HEK293 (cell line): ENCODE measurements around the gene INSYN2B.

ENCODE experiments used
- CTCF ChIA-PET: fragments of 350-600 bp; formaldehyde crosslinking; extraction: SDS; loops from one replicate; lab custom pipeline; 2021; ENCODE audit warnings: antibody characterized with exemption; lab: Yijun Ruan, JAX
- POLR2A ChIA-PET: fragments of 300-600 bp; formaldehyde crosslinking; extraction: SDS; loops from one replicate; lab custom pipeline; 2020; ENCODE audit warnings: antibody characterized with exemption, inconsistent platforms; lab: Yijun Ruan, JAX
- H3K27ac ChIP-seq: fragments of 200-500 bp; sonication (Bioruptor generic); 2 replicates; pipeline ENCODE4 v1.5.1; 2014; ENCODE audit warnings: low read depth, low read length, control low read depth, inconsistent platforms; ENCODE audit errors: extremely low read depth
- H3K36me3 ChIP-seq, 2 experiments: fragments of 200-500 bp in 1 of 2; sonication (Bioruptor generic) in 1 of 2; 1 replicate in 1 of 2; 2 replicates in 1 of 2; pipeline ENCODE4 v1.5.1; 2014 to 2017; ENCODE audit warnings: inconsistent platforms in 2 of 2, low read length in 2 of 2; ENCODE audit not compliant: control insufficient read depth in 2 of 2, insufficient read depth in 1 of 2
- H3K4me1 ChIP-seq: fragments of 200-500 bp; sonication (Bioruptor generic); 2 replicates; pipeline ENCODE4 v1.5.1; 2014; ENCODE audit warnings: mild to moderate bottlenecking, low read length, inconsistent platforms; ENCODE audit not compliant: control insufficient read depth, insufficient read depth
- H3K4me3 ChIP-seq: 2 replicates; pipeline ENCODE4 v1.5.1; 2011; ENCODE audit warnings: low read depth, mild to moderate bottlenecking, control low read depth, low read length, moderate library complexity
- H3K9me3 ChIP-seq: fragments of 200-500 bp; sonication (Bioruptor generic); 2 replicates; pipeline ENCODE4 v1.5.1; 2014; ENCODE audit warnings: low read depth, low read length, inconsistent platforms; ENCODE audit not compliant: control insufficient read depth, insufficient read depth
- HOXD13 ChIP-seq: sonication (generic); formaldehyde crosslinking; IDR thresholded peaks from 2 replicates; pipeline ENCODE4 v1.8.0; 2022; ENCODE audit warnings: missing genetic modification reagents, borderline replicate concordance
- KLF8 ChIP-seq: fragments of 450-650 bp; formaldehyde crosslinking; IDR thresholded peaks from 2 replicates; pipeline ENCODE4 v1.5.1; 2016; ENCODE audit warnings: missing biosample characterization, missing genetic modification characterization
- PRDM1 ChIP-seq: fragments of 450-650 bp; formaldehyde crosslinking; IDR thresholded peaks from 2 replicates; pipeline ENCODE4; 2016; ENCODE audit warnings: missing biosample characterization, missing genetic modification characterization
- ZBTB6 ChIP-seq: fragments of 450-650 bp; formaldehyde crosslinking; IDR thresholded peaks from 2 replicates; pipeline ENCODE4 v1.5.1; 2017; ENCODE audit warnings: missing biosample characterization, missing genetic modification characterization
- ZFP41 ChIP-seq: fragments of 450-650 bp; formaldehyde crosslinking; IDR thresholded peaks from 2 replicates; pipeline ENCODE4 v1.5.1; 2016; ENCODE audit warnings: missing biosample characterization, missing genetic modification characterization, borderline replicate concordance
- ZNF155 ChIP-seq: fragments of 450-650 bp; formaldehyde crosslinking; IDR thresholded peaks from 2 replicates; pipeline ENCODE4 v1.5.1; 2016; ENCODE audit warnings: missing biosample characterization, missing genetic modification characterization
- ZNF174 ChIP-seq: fragments of 450-650 bp; formaldehyde crosslinking; IDR thresholded peaks from 2 replicates; pipeline ENCODE4 v1.5.0; 2017; ENCODE audit warnings: missing biosample characterization, mild to moderate bottlenecking, missing genetic modification characterization
- ZNF341 ChIP-seq: fragments of 450-650 bp; formaldehyde crosslinking; IDR thresholded peaks from 2 replicates; pipeline ENCODE4; 2016; ENCODE audit warnings: low read depth, missing biosample characterization, missing genetic modification characterization
- ZNF585B ChIP-seq: fragments of 450-650 bp; formaldehyde crosslinking; IDR thresholded peaks from 2 replicates; pipeline ENCODE4 v1.5.1; 2016; ENCODE audit warnings: missing biosample characterization, missing genetic modification characterization
- ZNF639 ChIP-seq: fragments of 450-650 bp; formaldehyde crosslinking; IDR thresholded peaks from 2 replicates; pipeline ENCODE4 v1.5.1; 2016; ENCODE audit warnings: missing biosample characterization, missing genetic modification characterization
- ZNF645 ChIP-seq: fragments of 450-650 bp; formaldehyde crosslinking; IDR thresholded peaks from 2 replicates; pipeline ENCODE4; 2016; ENCODE audit warnings: missing biosample characterization, missing genetic modification characterization
- TF ChIP-seq, protein P1 (sequence below): fragments of 450-650 bp; formaldehyde crosslinking; IDR thresholded peaks from 2 replicates; pipeline ENCODE4 v1.5.1; 2016; ENCODE audit warnings: missing biosample characterization, missing genetic modification characterization
- TF ChIP-seq, protein P2 (sequence below): fragments of 450-650 bp; formaldehyde crosslinking; IDR thresholded peaks from 2 replicates; pipeline ENCODE4 v1.5.1; 2016; ENCODE audit warnings: missing biosample characterization, missing genetic modification characterization
- TF ChIP-seq, protein P3 (sequence below): fragments of 450-650 bp; formaldehyde crosslinking; IDR thresholded peaks from 2 replicates; pipeline ENCODE4 v1.5.1; 2016; ENCODE audit warnings: missing biosample characterization, missing genetic modification characterization
- TF ChIP-seq, protein P4 (sequence below): fragments of 450-650 bp; formaldehyde crosslinking; IDR thresholded peaks from 2 replicates; pipeline ENCODE4 v1.5.1; 2016; ENCODE audit warnings: missing biosample characterization, missing genetic modification characterization

INSYN2B gene

GRCh38 chr5:170000155-170000554, 19.9 kb upstream of the INSYN2B start (continued):
- no peak for TF ChIP-seq ZNF174 (tag by site-specific recombination)
- no peak for TF ChIP-seq ZNF341 (tag by site-specific recombination)
- TF ChIP-seq ZBTB6 (tag by site-specific recombination): no peak
- TF ChIP-seq ZNF645: no peak
- TF ChIP-seq ZNF155 (tag by site-specific recombination): no peak

GRCh38 chr5:169999621-170000020, 19.3 kb upstream of the INSYN2B start:
- ChIA-PET POLR2A (no interaction called here), CTCF (interaction anchor here (0.6 to 1.3 kb wide), 2 partner anchors 19 to 422 kb away, joined by 3 to 4 read pairs; partner anchors contain the start of gene INSYN2B)
- Histone ChIP-seq H3K27ac (no peak overlapping the region), H3K4me3 (no peak overlapping the region), H3K36me3 (no peaks in the 10 kb centered on the region), H3K9me3 (no peaks in the 10 kb centered on the region), H3K4me1 (no peaks in the 10 kb centered on the region)
- TF ChIP-seq ZFP41 (tag by site-specific recombination) (no peak), ZNF585B (tag by site-specific recombination) (no peak), ZNF639 (tag by site-specific recombination) (no peak), PRDM1 (no peak), KLF8 (tag by site-specific recombination) (no peak), HOXD13 (CRISPR knock-in tag) (no peak)
- TF ChIP-seq, protein P1, sequence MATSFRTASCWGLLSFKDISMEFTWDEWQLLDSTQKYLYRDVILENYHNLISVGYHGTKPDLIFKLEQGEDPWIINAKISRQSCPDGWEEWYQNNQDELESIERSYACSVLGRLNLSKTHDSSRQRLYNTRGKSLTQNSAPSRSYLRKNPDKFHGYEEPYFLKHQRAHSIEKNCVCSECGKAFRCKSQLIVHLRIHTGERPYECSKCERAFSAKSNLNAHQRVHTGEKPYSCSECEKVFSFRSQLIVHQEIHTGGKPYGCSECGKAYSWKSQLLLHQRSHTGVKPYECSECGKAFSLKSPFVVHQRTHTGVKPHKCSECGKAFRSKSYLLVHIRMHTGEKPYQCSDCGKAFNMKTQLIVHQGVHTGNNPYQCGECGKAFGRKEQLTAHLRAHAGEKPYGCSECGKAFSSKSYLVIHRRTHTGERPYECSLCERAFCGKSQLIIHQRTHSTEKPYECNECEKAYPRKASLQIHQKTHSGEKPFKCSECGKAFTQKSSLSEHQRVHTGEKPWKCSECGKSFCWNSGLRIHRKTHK: no peak

GRCh38 chr5:169997798-169998197, 17.5 kb upstream of the INSYN2B start:
- ChIA-PET POLR2A (no interaction called here), CTCF (no interaction called here)
- no peaks in the 10 kb centered on the region for H3K36me3 ChIP-seq
- no peak overlapping the region for H3K27ac ChIP-seq
- no peaks in the 10 kb centered on the region for H3K9me3 ChIP-seq
- no peaks in the 10 kb centered on the region for H3K4me1 ChIP-seq
- H3K4me3 ChIP-seq: no peak overlapping the region
- TF ChIP-seq, protein P2, sequence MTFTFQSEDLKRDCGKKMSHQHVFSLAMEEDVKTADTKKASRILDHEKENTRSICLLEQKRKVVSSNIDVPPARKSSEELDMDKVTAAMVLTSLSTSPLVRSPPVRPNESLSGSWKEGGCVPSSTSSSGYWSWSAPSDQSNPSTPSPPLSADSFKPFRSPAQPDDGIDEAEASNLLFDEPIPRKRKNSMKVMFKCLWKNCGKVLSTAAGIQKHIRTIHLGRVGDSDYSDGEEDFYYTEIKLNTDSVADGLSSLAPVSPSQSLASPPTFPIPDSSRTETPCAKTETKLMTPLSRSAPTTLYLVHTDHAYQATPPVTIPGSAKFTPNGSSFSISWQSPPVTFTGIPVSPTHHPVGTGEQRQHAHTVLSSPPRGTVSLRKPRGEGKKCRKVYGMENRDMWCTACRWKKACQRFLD (tag by site-specific recombination): no peak
- TF ChIP-seq, protein P3, sequence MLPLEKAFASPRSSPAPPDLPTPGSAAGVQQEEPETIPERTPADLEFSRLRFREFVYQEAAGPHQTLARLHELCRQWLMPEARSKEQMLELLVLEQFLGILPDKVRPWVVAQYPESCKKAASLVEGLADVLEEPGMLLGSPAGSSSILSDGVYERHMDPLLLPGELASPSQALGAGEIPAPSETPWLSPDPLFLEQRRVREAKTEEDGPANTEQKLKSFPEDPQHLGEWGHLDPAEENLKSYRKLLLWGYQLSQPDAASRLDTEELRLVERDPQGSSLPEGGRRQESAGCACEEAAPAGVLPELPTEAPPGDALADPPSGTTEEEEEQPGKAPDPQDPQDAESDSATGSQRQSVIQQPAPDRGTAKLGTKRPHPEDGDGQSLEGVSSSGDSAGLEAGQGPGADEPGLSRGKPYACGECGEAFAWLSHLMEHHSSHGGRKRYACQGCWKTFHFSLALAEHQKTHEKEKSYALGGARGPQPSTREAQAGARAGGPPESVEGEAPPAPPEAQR (tag by site-specific recombination): no peak
- TF ChIP-seq, protein P4, sequence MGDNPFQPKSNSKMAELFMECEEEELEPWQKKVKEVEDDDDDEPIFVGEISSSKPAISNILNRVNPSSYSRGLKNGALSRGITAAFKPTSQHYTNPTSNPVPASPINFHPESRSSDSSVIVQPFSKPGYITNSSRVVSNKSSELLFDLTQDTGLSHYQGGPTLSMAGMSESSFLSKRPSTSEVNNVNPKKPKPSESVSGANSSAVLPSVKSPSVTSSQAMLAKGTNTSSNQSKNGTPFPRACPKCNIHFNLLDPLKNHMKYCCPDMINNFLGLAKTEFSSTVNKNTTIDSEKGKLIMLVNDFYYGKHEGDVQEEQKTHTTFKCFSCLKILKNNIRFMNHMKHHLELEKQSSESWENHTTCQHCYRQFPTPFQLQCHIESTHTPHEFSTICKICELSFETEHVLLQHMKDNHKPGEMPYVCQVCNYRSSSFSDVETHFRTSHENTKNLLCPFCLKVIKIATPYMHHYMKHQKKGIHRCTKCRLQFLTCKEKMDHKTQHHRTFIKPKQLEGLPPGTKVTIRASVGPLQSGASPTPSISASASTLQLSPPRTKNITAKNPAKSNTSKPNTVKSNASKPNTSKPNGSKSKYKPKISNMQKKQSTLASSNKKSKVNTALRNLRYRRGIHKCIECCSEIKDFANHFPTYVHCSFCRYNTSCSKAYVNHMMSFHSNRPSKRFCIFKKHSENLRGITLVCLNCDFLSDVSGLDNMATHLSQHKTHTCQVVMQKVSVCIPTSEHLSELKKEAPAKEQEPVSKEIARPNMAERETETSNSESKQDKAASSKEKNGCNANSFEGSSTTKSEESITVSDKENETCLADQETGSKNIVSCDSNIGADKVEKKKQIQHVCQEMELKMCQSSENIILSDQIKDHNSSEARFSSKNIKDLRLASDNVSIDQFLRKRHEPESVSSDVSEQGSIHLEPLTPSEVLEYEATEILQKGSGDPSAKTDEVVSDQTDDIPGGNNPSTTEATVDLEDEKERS: no peak
